Cardiac muscle cell (in vitro differentiated cells and primary cell): ENCODE data around the gene NR6A1. TPM values are rescaled to one million over a fixed set of nuclear protein-coding genes. Genes with fewer than 3 reads are reported as not detected.

Experiments
- DNase-seq, 2 donors: peaks; one replicate each; pipeline versions ENCODE4 v3.0.0 to v3.0.0-alpha.2; 2010 to 2017; ENCODE audit warnings: low read depth in 1 of 2, low spot score in 1 of 2
- H3K27ac ChIP-seq: fragments of 200-600 bp; sonication (generic); 2 replicates; pipeline ENCODE4 v1.5.1; 2016
- H3K27me3 ChIP-seq: fragments of 200-600 bp; sonication (generic); 2 replicates; pipeline ENCODE4 v1.6.0; 2016; ENCODE audit warnings: control low read depth
- H3K36me3 ChIP-seq: fragments of 200-600 bp; sonication (generic); 2 replicates; pipeline ENCODE4 v1.5.1; 2016; ENCODE audit warnings: control low read depth
- H3K4me1 ChIP-seq: fragments of 200-600 bp; sonication (generic); 2 replicates; pipeline ENCODE4 v1.8.1; 2017; ENCODE audit warnings: low read depth, mild to moderate bottlenecking, mixed run types
- H3K4me3 ChIP-seq: fragments of 200-600 bp; sonication (generic); 2 replicates; pipeline ENCODE4 v1.5.1; 2016; ENCODE audit warnings: mild to moderate bottlenecking
- H3K9me3 ChIP-seq: fragments of 200-600 bp; sonication (generic); 2 replicates; pipeline ENCODE4 v1.5.1; 2017; ENCODE audit warnings: low read depth, mild to moderate bottlenecking, control low read depth
- polyA plus RNA-seq: library from polyadenylated mRNA; unstranded; fragments of >200 nt; fragmentation: Nextera tagmentation; extraction: Ambion mirVana; gene quantifications from 2 replicates; pipeline ENCODE4 v1.2.1, GENCODE V29; 2016
- total RNA-seq: library from RNA; depleted of rRNA; stranded (reverse); fragments of >200 nt; gene quantifications from 2 replicates; pipeline ENCODE4 v1.2.3, GENCODE V29; 2016
- TF ChIP-seq, protein P1 (sequence below): IDR thresholded peaks from 2 replicates; pipeline ENCODE4 v1.5.1; 2012; ENCODE audit warnings: low read depth, mild to moderate bottlenecking, low read length

Gene NR6A1
- total and polyA plus RNA-seq, 2 experiments from 2014 or later: 3.2 to 19.8 TPM

DNA sequence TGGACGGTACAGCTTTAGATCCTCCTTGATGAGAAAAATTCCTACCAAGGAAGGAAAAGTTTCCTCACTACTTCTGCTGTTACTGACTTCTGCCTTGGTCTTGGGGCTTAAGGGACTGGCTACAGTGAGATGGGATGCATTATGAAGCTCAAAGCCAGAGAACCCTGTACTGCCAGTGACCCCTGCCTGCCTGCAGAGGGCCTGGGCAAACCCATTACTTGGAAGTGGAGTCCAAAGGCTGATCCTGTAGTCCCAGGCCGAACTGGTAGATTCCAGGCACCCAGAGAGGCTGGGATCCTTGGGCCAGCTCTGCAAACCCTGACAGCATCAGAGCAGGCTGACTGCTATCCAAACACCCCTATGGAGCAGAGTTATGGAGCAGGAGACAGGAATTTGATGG is 238.2 kb downstream of the NR6A1 start:
- Histone ChIP-seq H3K4me3 (no peak overlapping the region), H3K9me3 (no peaks in the 10 kb centered on the region), H3K27ac (no peak overlapping the region), H3K36me3 (peaks cover 14% of the 10 kb centered on the region), H3K27me3 (no peaks in the 10 kb centered on the region), H3K4me1 (no peaks in the 10 kb centered on the region)
- TF ChIP-seq, protein P1, sequence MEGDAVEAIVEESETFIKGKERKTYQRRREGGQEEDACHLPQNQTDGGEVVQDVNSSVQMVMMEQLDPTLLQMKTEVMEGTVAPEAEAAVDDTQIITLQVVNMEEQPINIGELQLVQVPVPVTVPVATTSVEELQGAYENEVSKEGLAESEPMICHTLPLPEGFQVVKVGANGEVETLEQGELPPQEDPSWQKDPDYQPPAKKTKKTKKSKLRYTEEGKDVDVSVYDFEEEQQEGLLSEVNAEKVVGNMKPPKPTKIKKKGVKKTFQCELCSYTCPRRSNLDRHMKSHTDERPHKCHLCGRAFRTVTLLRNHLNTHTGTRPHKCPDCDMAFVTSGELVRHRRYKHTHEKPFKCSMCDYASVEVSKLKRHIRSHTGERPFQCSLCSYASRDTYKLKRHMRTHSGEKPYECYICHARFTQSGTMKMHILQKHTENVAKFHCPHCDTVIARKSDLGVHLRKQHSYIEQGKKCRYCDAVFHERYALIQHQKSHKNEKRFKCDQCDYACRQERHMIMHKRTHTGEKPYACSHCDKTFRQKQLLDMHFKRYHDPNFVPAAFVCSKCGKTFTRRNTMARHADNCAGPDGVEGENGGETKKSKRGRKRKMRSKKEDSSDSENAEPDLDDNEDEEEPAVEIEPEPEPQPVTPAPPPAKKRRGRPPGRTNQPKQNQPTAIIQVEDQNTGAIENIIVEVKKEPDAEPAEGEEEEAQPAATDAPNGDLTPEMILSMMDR: no peak
- no peak for DNase-seq

DNA sequence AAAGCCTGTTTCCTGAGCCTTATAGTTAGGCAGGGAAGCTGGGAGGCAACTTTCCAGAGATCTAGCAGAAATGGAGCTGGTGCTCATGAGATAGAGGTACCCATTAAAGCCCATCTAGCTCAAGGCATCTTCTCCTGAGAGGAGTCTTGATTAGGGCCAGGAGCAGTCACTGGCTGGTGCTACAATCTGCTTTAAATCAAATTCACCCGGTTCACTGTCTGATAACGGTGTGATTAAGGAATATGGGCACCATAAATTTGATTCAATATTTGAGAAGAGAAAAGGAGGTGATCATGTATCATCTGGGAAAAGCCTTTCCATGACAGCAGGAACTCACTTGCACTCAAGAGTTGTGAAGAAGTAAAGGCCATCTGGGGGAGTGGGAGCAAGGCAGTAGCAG is 240.0 kb downstream of the NR6A1 start:
- Histone ChIP-seq H3K27ac (no peak overlapping the region), H3K27me3 (no peaks in the 10 kb centered on the region), H3K4me3 (no peak overlapping the region), H3K9me3 (no peaks in the 10 kb centered on the region), H3K4me1 (no peaks in the 10 kb centered on the region), H3K36me3 (peaks cover 19% of the 10 kb centered on the region)
- DNase-seq: no peak
- TF ChIP-seq, protein P1: no peak

DNA sequence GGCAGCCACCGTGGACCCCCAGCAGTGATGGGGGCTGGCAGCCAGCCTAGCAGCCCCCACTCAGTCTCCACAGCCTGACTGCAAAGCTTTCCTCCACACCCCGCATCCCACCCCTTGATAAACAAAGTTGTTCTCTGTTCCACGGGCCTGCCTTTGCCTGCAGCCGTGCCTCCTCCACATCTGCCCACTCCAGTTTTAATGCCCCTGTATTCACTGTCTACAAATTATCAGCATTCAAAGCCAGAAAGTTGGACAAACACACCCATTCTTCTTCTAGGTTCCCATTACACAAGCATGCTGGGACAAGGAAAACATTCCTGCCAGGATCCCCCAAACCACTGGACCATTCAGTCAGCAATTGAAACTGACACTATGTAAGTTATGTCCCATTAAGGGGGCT is 240.9 kb downstream of the NR6A1 start:
- Histone ChIP-seq H3K9me3 (no peaks in the 10 kb centered on the region), H3K27ac (no peak overlapping the region), H3K27me3 (no peaks in the 10 kb centered on the region), H3K36me3 (peaks cover 15% of the 10 kb centered on the region), H3K4me1 (no peaks in the 10 kb centered on the region), H3K4me3 (no peak overlapping the region)
- DNase-seq: no peak
- TF ChIP-seq, protein P1: no peak

DNA sequence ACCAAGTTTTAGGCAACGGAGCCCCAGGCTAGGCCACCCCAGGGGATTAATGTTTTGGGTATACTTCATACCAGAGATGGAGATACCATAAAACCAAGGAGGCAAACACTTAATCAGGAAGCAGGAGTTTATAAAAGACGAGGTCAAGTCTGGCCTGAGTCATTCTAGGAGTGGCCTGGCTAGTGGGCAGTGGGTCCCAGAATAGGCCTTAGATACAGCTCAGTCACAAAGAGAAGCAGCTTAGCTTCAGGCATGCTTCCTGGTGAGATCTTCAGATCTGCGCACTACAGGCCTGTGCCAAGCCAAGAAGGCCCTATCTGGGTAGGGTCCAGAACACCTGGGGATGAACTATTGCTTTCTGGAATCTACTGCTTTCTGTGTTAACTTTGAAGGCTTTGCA is 243.3 kb downstream of the NR6A1 start:
- Histone ChIP-seq H3K4me1 (no peaks in the 10 kb centered on the region), H3K27ac (no peak overlapping the region), H3K9me3 (no peaks in the 10 kb centered on the region), H3K27me3 (no peaks in the 10 kb centered on the region), H3K4me3 (no peak overlapping the region), H3K36me3 (peaks cover 11% of the 10 kb centered on the region)
- TF ChIP-seq, protein P1: no peak
- no peak for DNase-seq

DNA sequence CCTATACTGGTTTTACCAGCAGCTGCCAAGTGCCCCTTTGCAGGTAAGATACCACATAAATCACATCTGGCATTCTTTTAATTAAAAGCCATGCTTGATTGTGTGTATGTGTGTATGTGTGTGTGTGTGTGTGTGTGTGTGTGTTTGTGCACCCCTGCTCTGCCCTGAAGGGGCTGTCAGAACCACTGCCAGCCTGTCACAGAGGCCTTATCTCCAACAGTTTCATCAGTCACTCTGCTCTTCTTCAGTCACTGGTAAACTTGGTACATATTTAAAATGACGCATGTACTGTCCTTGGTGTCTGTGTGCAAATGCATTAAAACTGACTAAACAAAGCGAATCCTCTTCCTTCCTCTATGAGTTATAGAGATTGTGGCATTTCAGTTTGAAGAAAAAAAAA is 244.9 kb downstream of the NR6A1 start:
- Histone ChIP-seq H3K4me1 (no peaks in the 10 kb centered on the region), H3K27me3 (no peaks in the 10 kb centered on the region), H3K36me3 (peaks cover 11% of the 10 kb centered on the region), H3K27ac (no peak overlapping the region), H3K4me3 (no peak overlapping the region), H3K9me3 (no peaks in the 10 kb centered on the region)
- DNase-seq: no peak
- TF ChIP-seq, protein P1: no peak
